H9 (cell line): ENCODE measurements around the gene FAF1. TPM values are rescaled to one million over a fixed set of nuclear protein-coding genes. Genes with fewer than 3 reads are reported as not detected.

ENCODE experiments used
- DNase-seq: peaks from one replicate; pipeline ENCODE4 v3.0.0-alpha.2; 2017
- H2AFZ ChIP-seq: one replicate; pipeline ENCODE4 v1.6.1; 2013; ENCODE audit warnings: mild to moderate bottlenecking, low read length, control low read depth, moderate library complexity
- H2AK5ac ChIP-seq: 2 replicates; pipeline ENCODE4 v1.6.1; 2013; ENCODE audit warnings: low read length, control low read depth, mixed read lengths; ENCODE audit not compliant: insufficient read length
- H2BK120ac ChIP-seq: one replicate; pipeline ENCODE4 v1.6.1; 2013; ENCODE audit warnings: low read depth, mild to moderate bottlenecking, low read length, control low read depth, inconsistent platforms; ENCODE audit not compliant: poor library complexity, severe bottlenecking
- H2BK12ac ChIP-seq: 2 replicates; pipeline ENCODE4 v1.6.1; 2013; ENCODE audit warnings: low read length, control low read depth, mixed read lengths, low read depth; ENCODE audit not compliant: insufficient read length
- H2BK15ac ChIP-seq: 2 replicates; pipeline ENCODE4 v1.6.1; 2013; ENCODE audit warnings: low read depth, low read length, control low read depth
- H2BK20ac ChIP-seq: one replicate; pipeline ENCODE4 v1.6.1; 2013; ENCODE audit warnings: low read depth, mild to moderate bottlenecking, low read length, control low read depth, inconsistent platforms; ENCODE audit not compliant: poor library complexity, severe bottlenecking
- H2BK5ac ChIP-seq: 2 replicates; pipeline ENCODE4 v1.6.1; 2013; ENCODE audit warnings: low read length, control low read depth, mixed read lengths; ENCODE audit not compliant: insufficient read length
- H3K14ac ChIP-seq: 2 replicates; pipeline ENCODE4 v1.6.1; 2013; ENCODE audit warnings: low read length, control low read depth; ENCODE audit not compliant: insufficient read depth
- H3K18ac ChIP-seq: 2 replicates; pipeline ENCODE4 v1.6.1; 2013; ENCODE audit warnings: low read depth, mild to moderate bottlenecking, mixed read lengths, low read length, control low read depth; ENCODE audit not compliant: insufficient read length
- H3K23ac ChIP-seq: 2 replicates; pipeline ENCODE4 v1.6.1; 2013; ENCODE audit warnings: low read length, control low read depth, mixed read lengths, low read depth; ENCODE audit not compliant: insufficient read length
- H3K23me2 ChIP-seq: 2 replicates; pipeline ENCODE4 v1.6.1; 2013; ENCODE audit warnings: low read depth, mild to moderate bottlenecking, mixed read lengths, low read length, control low read depth; ENCODE audit not compliant: insufficient read length, poor library complexity, severe bottlenecking
- H3K27ac ChIP-seq: 2 replicates; pipeline ENCODE4 v1.5.1; 2013; ENCODE audit warnings: low read length, control low read depth, mixed read lengths, low read depth; ENCODE audit not compliant: insufficient read length
- H3K27me3 ChIP-seq: 2 replicates; pipeline ENCODE4 v1.6.1; 2013; ENCODE audit warnings: low read length, control low read depth, inconsistent platforms; ENCODE audit not compliant: insufficient read depth
- H3K4ac ChIP-seq: 2 replicates; pipeline ENCODE4 v1.6.1; 2013; ENCODE audit warnings: low read depth, mild to moderate bottlenecking, control low read depth, inconsistent platforms, low read length, moderate library complexity
- H3K4me1 ChIP-seq: 2 replicates; pipeline ENCODE4 v1.6.1; 2013; ENCODE audit warnings: low read length, control low read depth, inconsistent platforms; ENCODE audit not compliant: insufficient read depth
- H3K4me2 ChIP-seq: 2 replicates; pipeline ENCODE4 v1.6.1; 2013; ENCODE audit warnings: low read length, control low read depth, mixed read lengths; ENCODE audit not compliant: insufficient read length, insufficient read depth
- H3K56ac ChIP-seq: 2 replicates; pipeline ENCODE4 v1.6.1; 2013; ENCODE audit warnings: low read depth, mild to moderate bottlenecking, mixed read lengths, low read length, control low read depth; ENCODE audit not compliant: insufficient read length
- H3K79me1 ChIP-seq: 2 replicates; pipeline ENCODE4 v1.6.1; 2013; ENCODE audit warnings: low read depth, mild to moderate bottlenecking, moderate library complexity, low read length, control low read depth, inconsistent platforms; ENCODE audit not compliant: insufficient read depth, poor library complexity, severe bottlenecking
- H3K79me2 ChIP-seq: 2 replicates; pipeline ENCODE4 v1.6.1; 2013; ENCODE audit warnings: low read length, control low read depth, inconsistent platforms; ENCODE audit not compliant: insufficient read depth
- H3K9ac ChIP-seq: 2 replicates; pipeline ENCODE4 v1.6.1; 2013; ENCODE audit warnings: low read length, control low read depth, mixed read lengths; ENCODE audit not compliant: insufficient read length; ENCODE audit errors: extremely low read depth
- H3K9me3 ChIP-seq: one replicate; pipeline ENCODE4 v1.6.1; 2013; ENCODE audit warnings: low read depth, low read length, inconsistent platforms; ENCODE audit not compliant: control insufficient read depth
- H3T11ph ChIP-seq: one replicate; pipeline ENCODE4 v1.6.1; 2013; ENCODE audit warnings: mild to moderate bottlenecking, low read length, control low read depth, inconsistent platforms
- H4K20me1 ChIP-seq: one replicate; pipeline ENCODE4 v1.6.1; 2013; ENCODE audit not compliant: control insufficient read depth, insufficient read length, insufficient read depth
- H4K5ac ChIP-seq: 2 replicates; pipeline ENCODE4 v1.6.1; 2013; ENCODE audit warnings: low read depth, mild to moderate bottlenecking, mixed read lengths, low read length, control low read depth; ENCODE audit not compliant: insufficient read length
- H4K8ac ChIP-seq: replicated peaks from 2 replicates; pipeline ENCODE4 v1.6.1; 2013; ENCODE audit warnings: low read length, control low read depth, mixed read lengths, low read depth; ENCODE audit not compliant: insufficient read length
- H4K91ac ChIP-seq: 2 replicates; pipeline ENCODE4 v1.6.1; 2013; ENCODE audit warnings: low read depth, mild to moderate bottlenecking, moderate library complexity, mixed read lengths, low read length, control low read depth; ENCODE audit not compliant: insufficient read length
- H3K27ac Mint-ChIP-seq, 3 experiments: 2 replicates in 2 of 3; 3 replicates in 1 of 3; pipeline ENCODE4 v1.8.0; 2020 to 2021; ENCODE audit warnings: mixed read lengths in 3 of 3, mild to moderate bottlenecking in 1 of 3, moderate library complexity in 1 of 3
- H3K27me3 Mint-ChIP-seq: 2 replicates; pipeline ENCODE4 v1.8.0; 2021; ENCODE audit warnings: low read depth, mild to moderate bottlenecking, moderate library complexity, mixed read lengths
- H3K36me3 Mint-ChIP-seq, 3 experiments: 2 replicates in 2 of 3; 3 replicates in 1 of 3; pipeline ENCODE4 v1.8.0; 2020 to 2021; ENCODE audit warnings: low read depth in 3 of 3, mixed read lengths in 3 of 3; ENCODE audit not compliant: insufficient read depth in 1 of 3
- H3K4me1 Mint-ChIP-seq, 2 experiments: 2 replicates each; pipeline ENCODE4 v1.8.0; 2020; ENCODE audit warnings: mixed read lengths in 2 of 2
- H3K4me3 Mint-ChIP-seq, 2 experiments: 2 replicates in 1 of 2; 3 replicates in 1 of 2; pipeline ENCODE4 v1.8.0; 2020 to 2021; ENCODE audit warnings: mild to moderate bottlenecking in 2 of 2, mixed read lengths in 2 of 2, moderate library complexity in 1 of 2
- H3K9me3 Mint-ChIP-seq, 2 experiments: 2 replicates in 1 of 2; 3 replicates in 1 of 2; pipeline ENCODE4 v1.8.0; 2020; ENCODE audit warnings: mild to moderate bottlenecking in 2 of 2, mixed read lengths in 2 of 2, moderate library complexity in 1 of 2
- WGBS: extraction: QIAGEN DNeasy Blood & Tissue Kit; methylation state at CpG from one replicate; pipeline ENCODE4 v1.1.7; 2013; ENCODE audit warnings: missing lambda C conversion rate, low lambda C conversion rate, mixed read lengths; ENCODE audit not compliant: insufficient read length; ENCODE audit errors: extremely low coverage; 5-methylcytosine and 5-hydroxymethylcytosine counted together
- total RNA-seq: library from RNA; stranded (reverse); gene quantifications from 2 replicates; pipeline ENCODE4 v1.2.1, GENCODE V29; 2021
- TF ChIP-seq, protein P1 (sequence below): fragments of 200-600 bp; sonication (generic); conservative IDR thresholded peaks from 3 replicates; pipeline ENCODE4 v1.8.0; 2021; ENCODE audit warnings: antibody characterized with exemption, mild to moderate bottlenecking

Gene FAF1
- total RNA-seq, 1 experiment from 2014 or later = 60.8 TPM

DNA sequence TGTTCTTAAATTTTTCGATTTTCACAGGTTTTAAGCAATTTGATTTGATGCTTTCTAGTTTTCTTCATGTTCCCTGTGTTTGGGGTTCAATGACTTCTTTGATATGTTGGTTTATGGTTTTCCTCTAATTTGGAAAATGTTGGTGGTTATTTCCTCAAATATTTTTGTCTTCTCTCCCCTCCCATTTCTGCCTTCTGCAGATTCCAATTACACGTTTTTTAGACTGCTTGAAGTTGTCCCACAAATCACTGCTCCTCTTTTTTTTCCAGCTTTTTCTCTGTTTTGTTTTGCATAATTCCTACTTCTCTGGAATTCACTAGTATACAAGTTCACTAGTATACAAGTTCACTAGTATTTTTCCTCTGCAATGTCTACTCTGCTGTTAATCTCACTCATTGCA is 61.3 kb downstream of the FAF1 start:
- H3K23me2 ChIP-seq = no peaks in the 10 kb centered on the region
- H2BK12ac ChIP-seq = no peak overlapping the region
- no peak overlapping the region for H2AK5ac ChIP-seq
- no peak overlapping the region for H3K4ac ChIP-seq
- no peak overlapping the region for H3K23ac ChIP-seq
- no peak overlapping the region for H4K8ac ChIP-seq
- H3K27ac ChIP-seq = no peak overlapping the region
- H3K79me1 ChIP-seq = peaks cover 4% of the 10 kb centered on the region
- H3T11ph ChIP-seq = no peak overlapping the region
- H4K5ac ChIP-seq = no peak overlapping the region
- no peaks in the 10 kb centered on the region for H3K27me3 ChIP-seq
- H3K36me3 Mint-ChIP-seq = peaks cover 0 to 8% (median 2%) of the 10 kb centered on the region in 3 experiments; a peak in 6 of 7 replicates
- H3K9ac ChIP-seq = no peak overlapping the region
- no peak overlapping the region for H3K4me3 Mint-ChIP-seq
- no peaks in the 10 kb centered on the region for H3K27me3 Mint-ChIP-seq
- TF ChIP-seq, protein P1, sequence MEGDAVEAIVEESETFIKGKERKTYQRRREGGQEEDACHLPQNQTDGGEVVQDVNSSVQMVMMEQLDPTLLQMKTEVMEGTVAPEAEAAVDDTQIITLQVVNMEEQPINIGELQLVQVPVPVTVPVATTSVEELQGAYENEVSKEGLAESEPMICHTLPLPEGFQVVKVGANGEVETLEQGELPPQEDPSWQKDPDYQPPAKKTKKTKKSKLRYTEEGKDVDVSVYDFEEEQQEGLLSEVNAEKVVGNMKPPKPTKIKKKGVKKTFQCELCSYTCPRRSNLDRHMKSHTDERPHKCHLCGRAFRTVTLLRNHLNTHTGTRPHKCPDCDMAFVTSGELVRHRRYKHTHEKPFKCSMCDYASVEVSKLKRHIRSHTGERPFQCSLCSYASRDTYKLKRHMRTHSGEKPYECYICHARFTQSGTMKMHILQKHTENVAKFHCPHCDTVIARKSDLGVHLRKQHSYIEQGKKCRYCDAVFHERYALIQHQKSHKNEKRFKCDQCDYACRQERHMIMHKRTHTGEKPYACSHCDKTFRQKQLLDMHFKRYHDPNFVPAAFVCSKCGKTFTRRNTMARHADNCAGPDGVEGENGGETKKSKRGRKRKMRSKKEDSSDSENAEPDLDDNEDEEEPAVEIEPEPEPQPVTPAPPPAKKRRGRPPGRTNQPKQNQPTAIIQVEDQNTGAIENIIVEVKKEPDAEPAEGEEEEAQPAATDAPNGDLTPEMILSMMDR = no peak
- no peak overlapping the region for H3K14ac ChIP-seq
- H3K9me3 ChIP-seq = no peaks in the 10 kb centered on the region
- H4K20me1 ChIP-seq = no peaks in the 10 kb centered on the region
- H3K4me2 ChIP-seq = no peak overlapping the region
- H3K9me3 Mint-ChIP-seq = peaks cover 0 to 16% of the 10 kb centered on the region in 2 experiments; a peak in 4 of 5 replicates
- no peaks in the 10 kb centered on the region for H3K4me1 Mint-ChIP-seq
- peaks cover under 1% of the 10 kb centered on the region; the same call in 1 of the 2 replicates for H3K79me2 ChIP-seq
- H2BK20ac ChIP-seq = no peak overlapping the region
- H3K27ac Mint-ChIP-seq = no peak overlapping the region
- WGBS = no CpG with 5 or more reads among the region's 2 CpGs
- no peak overlapping the region for H4K91ac ChIP-seq
- no peak overlapping the region for H3K56ac ChIP-seq
- H2BK5ac ChIP-seq = no peak overlapping the region
- H3K18ac ChIP-seq = no peak overlapping the region
- no peak overlapping the region for H2AFZ ChIP-seq
- no peak overlapping the region for H2BK120ac ChIP-seq
- DNase-seq = no peak
- no peak overlapping the region for H2BK15ac ChIP-seq
- H3K4me1 ChIP-seq = no peaks in the 10 kb centered on the region
